Calu3 (cell line): ENCODE data around the gene MPHOSPH9. TPM values are rescaled to one million over a fixed set of nuclear protein-coding genes. Genes with fewer than 3 reads are reported as not detected.
"Not testable (repeated sequence)": the region's sequence is repeated elsewhere in the genome, so short reads cannot be mapped to it uniquely, and the experiment has no call there.

Experiments
- BruUV-seq: library from RNA; stranded (reverse); fragments of 400-500 nt; replicated peaks from 2 replicates; lab custom pipeline; 2021; lab: Mats Ljungman, UMichigan
- CTCF ChIA-PET: fragments of 300-600 bp; sonication (Branson Sonifier 250); formaldehyde crosslinking; loops from one replicate; lab custom pipeline; 2022; ENCODE audit warnings: antibody characterized with exemption; lab: Charles Lee
- DNase-seq: peaks from one replicate; pipeline ENCODE4 v3.0.0; 2022
- H3K27ac Mint-ChIP-seq: one replicate; pipeline ENCODE4 v1.8.0; 2022; ENCODE audit warnings: mixed read lengths; ENCODE audit not compliant: unreplicated experiment
- H3K27me3 Mint-ChIP-seq: one replicate; pipeline ENCODE4 v1.8.0; 2022; ENCODE audit warnings: mixed read lengths; ENCODE audit not compliant: unreplicated experiment
- H3K36me3 Mint-ChIP-seq: one replicate; pipeline ENCODE4 v1.8.0; 2022; ENCODE audit warnings: mild to moderate bottlenecking, moderate library complexity, mixed read lengths; ENCODE audit not compliant: insufficient read depth, unreplicated experiment
- H3K4me1 Mint-ChIP-seq: one replicate; pipeline ENCODE4 v1.8.0; 2022; ENCODE audit warnings: mild to moderate bottlenecking, low read depth, mixed read lengths; ENCODE audit not compliant: unreplicated experiment
- H3K4me3 Mint-ChIP-seq: one replicate; pipeline ENCODE4 v1.8.0; 2022; ENCODE audit warnings: mild to moderate bottlenecking, low read depth, moderate library complexity, mixed read lengths; ENCODE audit not compliant: unreplicated experiment
- H3K9me3 Mint-ChIP-seq: one replicate; pipeline ENCODE4 v1.8.0; 2022; ENCODE audit warnings: low read depth, mixed read lengths; ENCODE audit not compliant: unreplicated experiment
- CTCF ChIP-seq: fragments of 200-600 bp; IDR thresholded peaks from one replicate; pipeline ENCODE4 v1.8.0; 2022; ENCODE audit warnings: antibody characterized with exemption; ENCODE audit not compliant: unreplicated experiment
- intact Hi-C: fragments of 100-400 bp; cut with micrococcal nuclease; formaldehyde crosslinking; loops from one replicate; pipeline ENCODE4 v1.10.0; 2022; ENCODE audit not compliant: unreplicated experiment
- total RNA-seq: library from RNA; stranded (reverse); gene quantifications from 2 replicates; pipeline ENCODE4 v1.2.3, GENCODE V29; 2022

MPHOSPH9 gene
- total RNA-seq, 1 experiment from 2014 or later, result 69.5 TPM

- H3K27me3 Mint-ChIP-seq, result no peaks in the 10 kb centered on the region
- no peak for TF ChIP-seq CTCF
- no peak for DNase-seq
- H3K4me3 Mint-ChIP-seq, result no peak overlapping the region
- H3K36me3 Mint-ChIP-seq, result peaks cover 62% of the 10 kb centered on the region
- no peak overlapping the region for H3K27ac Mint-ChIP-seq
- peaks cover 25% of the 10 kb centered on the region for H3K4me1 Mint-ChIP-seq
- intact Hi-C loops, result no loop called here
- CTCF ChIA-PET, result no interaction called here
- BruUV-seq, result no TSS peak
- H3K9me3 Mint-ChIP-seq, result no peaks in the 10 kb centered on the region
Measured at GRCh38 chr12:123253641-123254459, 20.9 kb upstream of the MPHOSPH9 start.

- DNase-seq, H3K9me3 Mint-ChIP-seq, BruUV-seq, H3K27ac Mint-ChIP-seq, H3K27me3 Mint-ChIP-seq, intact Hi-C loops, H3K4me3 Mint-ChIP-seq: not testable (repeated sequence)
- Mint-ChIP-seq H3K4me1 (peaks cover 25% of the 10 kb centered on the region), H3K36me3 (peaks cover 54% of the 10 kb centered on the region)
- CTCF ChIA-PET, result interaction anchor here (0.6 to 1.9 kb wide), 2 partner anchors 20 to 78 kb away, joined by 3 to 10 read pairs; partner anchors contain the start of genes MPHOSPH9 and MTRFR
Measured at GRCh38 chr12:123252365-123252764, 19.4 kb upstream of the MPHOSPH9 start.

DNA sequence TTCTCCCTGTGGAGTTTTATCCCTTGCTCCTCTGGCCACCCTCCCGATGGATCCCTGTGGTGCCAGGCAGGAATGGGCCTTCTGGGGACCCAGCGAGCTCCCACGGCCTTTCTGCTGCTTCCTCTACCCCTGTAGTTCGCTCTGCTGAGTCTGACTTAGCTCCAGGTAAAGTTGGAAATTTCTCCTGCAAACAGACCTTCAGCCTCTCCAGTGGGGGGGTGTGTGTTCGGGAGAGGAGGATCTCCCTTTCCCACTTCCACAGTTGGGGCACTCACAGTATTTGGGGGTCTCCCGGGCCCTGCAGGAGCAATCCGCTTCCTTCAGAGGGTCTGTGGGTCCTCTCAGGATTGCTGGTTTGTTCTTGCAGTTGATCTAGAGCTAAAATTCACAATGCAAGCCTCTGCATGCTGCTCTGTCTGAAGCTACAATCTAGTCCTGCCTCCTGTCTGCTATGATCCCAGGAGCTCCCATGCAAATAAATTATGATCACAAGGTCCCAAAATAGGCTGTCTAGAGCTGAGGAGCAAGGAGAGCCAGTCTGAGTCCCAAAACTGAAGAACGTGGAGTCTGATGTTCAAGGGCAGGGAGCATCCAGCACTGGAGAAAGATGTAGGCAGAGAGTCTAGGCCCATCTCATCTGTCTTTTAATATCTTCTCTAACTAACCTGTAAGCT lies 18.6 kb upstream of the MPHOSPH9 start:
- TSS peak; percentile 51 for BruUV-seq
- H3K36me3 Mint-ChIP-seq, result peaks cover 45% of the 10 kb centered on the region
- peak overlapping the region; percentile 56 for H3K4me3 Mint-ChIP-seq
- no peak for TF ChIP-seq CTCF
- no peak for DNase-seq
- peak overlapping the region; percentile 97 for H3K27ac Mint-ChIP-seq
- peaks cover 25% of the 10 kb centered on the region for H3K4me1 Mint-ChIP-seq
- CTCF ChIA-PET, result interaction anchor here (0.6 to 1.9 kb wide), 6 partner anchors 14 to 429 kb away, joined by 3 to 14 read pairs (median 6); partner anchors contain the start of genes MPHOSPH9 and MTRFR
- intact Hi-C loops, result no loop called here
- no peaks in the 10 kb centered on the region for H3K27me3 Mint-ChIP-seq
- H3K9me3 Mint-ChIP-seq, result no peaks in the 10 kb centered on the region

DNA sequence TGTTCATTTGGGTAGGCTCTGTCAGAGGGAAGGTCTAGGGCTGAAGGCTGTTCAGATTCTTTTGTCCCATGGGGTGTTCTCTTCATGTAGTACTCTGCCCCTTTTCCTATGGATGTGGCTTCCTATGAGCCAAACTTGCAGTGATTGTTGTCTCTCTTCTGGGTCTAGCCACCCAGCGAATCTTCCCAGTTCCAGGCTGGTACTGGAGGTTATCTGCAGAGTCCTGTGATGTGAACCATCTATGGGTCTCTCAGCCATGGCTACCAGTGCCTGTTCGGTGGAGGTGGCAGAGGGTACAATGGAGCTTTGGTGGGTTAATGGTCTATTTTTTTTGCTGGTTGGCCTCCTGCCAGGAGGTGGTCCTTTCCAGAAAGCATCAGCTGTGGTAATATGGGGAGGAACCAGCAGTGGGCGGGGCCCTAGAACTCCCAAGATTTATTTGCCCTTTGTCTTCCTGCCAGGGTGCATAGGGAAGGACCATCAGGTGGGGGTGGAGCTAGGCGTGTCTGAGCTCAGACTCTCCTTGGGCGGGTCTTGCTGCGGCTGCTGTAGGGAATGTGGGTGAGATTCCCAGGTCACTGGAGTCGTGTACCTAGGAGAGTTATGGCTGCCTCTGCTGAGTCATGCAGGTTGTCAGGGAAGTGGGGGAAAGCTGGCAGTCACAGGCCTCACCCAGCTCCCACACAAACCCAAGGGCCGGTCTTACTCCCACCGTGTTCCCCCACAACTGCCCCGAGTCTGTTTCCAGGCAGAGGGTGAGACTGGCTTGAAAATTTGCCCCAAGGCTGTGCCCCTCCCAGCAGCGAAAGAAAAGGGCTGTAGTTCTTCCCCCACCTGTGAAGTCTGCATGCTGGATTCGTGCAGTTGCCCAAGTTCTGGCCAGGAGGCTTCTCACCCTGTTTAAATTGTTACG lies 17.8 kb upstream of the MPHOSPH9 start:
- H3K4me3 Mint-ChIP-seq, result peak overlapping the region; percentile 56
- CTCF ChIA-PET, result interaction anchor here (0.6 to 1.9 kb wide), 6 partner anchors 13 to 428 kb away, joined by 3 to 14 read pairs (median 6); partner anchors contain the start of genes MPHOSPH9 and MTRFR
- peaks cover 25% of the 10 kb centered on the region for H3K4me1 Mint-ChIP-seq

DNA sequence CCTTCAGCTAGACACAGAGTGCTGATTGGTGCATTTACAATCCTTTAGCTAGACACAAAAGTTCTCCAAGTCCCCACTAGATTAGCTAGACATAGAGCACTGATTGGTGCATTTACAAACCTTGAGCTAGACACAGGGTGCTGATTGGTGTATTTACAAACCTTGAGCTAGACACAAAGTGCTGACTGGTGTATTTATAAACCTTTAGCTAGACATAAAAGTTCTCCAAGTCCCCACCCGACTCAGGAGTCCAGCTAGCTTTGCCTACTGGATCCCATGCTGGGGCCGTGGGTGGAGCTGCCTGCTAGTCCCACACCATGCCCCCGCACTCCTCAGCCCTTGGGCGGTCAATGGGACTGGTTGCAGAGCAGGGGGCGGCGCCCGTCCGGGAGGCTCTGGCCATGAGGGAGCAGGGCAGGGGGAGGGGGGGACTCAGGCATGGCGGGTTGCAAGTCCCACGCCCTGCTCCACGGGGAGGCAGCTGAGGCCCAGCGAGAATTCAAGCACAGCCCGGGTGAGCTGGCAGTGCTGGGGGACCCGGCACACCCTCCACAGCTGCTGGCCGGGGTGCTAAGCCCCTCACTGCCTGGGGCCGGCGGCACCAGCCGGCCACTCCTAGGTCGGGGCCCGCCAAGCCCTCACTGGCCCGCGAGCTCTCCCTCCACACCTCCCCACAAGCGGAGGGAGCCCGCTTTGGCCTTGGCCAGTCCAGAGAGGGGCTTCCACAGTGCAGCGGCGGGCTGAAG lies 16.2 kb upstream of the MPHOSPH9 start:
- H3K27ac Mint-ChIP-seq, result not testable (repeated sequence)

More for the DNA sequence above, 17.8 kb upstream of the MPHOSPH9 start:
- Mint-ChIP-seq H3K36me3 (peaks cover 42% of the 10 kb centered on the region), H3K9me3 (no peaks in the 10 kb centered on the region), H3K27me3 (no peaks in the 10 kb centered on the region), H3K27ac (peak overlapping the region; percentile 97)
- intact Hi-C loops, result no loop called here
- DNase-seq, result peak; percentile 92
- no TSS peak for BruUV-seq
- TF ChIP-seq CTCF, result no peak

DNA sequence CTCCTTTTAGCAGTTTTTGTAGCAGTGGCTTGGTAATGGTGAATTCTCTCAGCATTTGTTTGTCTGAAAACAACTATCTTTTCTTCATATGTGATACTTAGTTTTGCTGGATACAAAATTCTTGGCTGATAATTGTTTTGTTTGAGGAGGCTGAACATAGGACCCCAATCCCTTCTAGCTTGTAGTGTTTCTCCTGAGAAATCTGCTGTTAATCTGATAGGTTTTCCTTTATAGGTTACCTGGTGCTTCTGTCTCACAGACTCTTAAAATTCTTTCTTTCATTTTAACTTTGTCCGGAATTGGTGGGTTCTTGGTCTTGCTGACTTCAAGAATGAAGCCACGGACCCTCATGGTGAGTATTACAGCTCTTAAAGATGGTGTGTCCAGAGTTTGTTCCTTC lies 15.2 kb upstream of the MPHOSPH9 start:
- intact Hi-C loops, result not testable (repeated sequence)
- peaks cover 45% of the 10 kb centered on the region for H3K36me3 Mint-ChIP-seq

More for the DNA sequence above, 16.2 kb upstream of the MPHOSPH9 start:
- H3K9me3 Mint-ChIP-seq, intact Hi-C loops, H3K27me3 Mint-ChIP-seq, BruUV-seq, DNase-seq, H3K4me3 Mint-ChIP-seq: not testable (repeated sequence)
- CTCF ChIA-PET, result interaction anchor here (1.6 kb wide), 1 partner anchor 11 kb away, joined by 3 read pairs; no protein-coding TSS in a partner anchor
- H3K4me1 Mint-ChIP-seq, result peaks cover 25% of the 10 kb centered on the region
- H3K36me3 Mint-ChIP-seq, result peaks cover 45% of the 10 kb centered on the region

More for the DNA sequence above, 15.2 kb upstream of the MPHOSPH9 start:
- H3K27me3 Mint-ChIP-seq, H3K4me3 Mint-ChIP-seq, H3K27ac Mint-ChIP-seq, CTCF ChIA-PET, H3K9me3 Mint-ChIP-seq, BruUV-seq, DNase-seq: not testable (repeated sequence)
- H3K4me1 Mint-ChIP-seq, result peaks cover 25% of the 10 kb centered on the region
